BLaER1 (cell line): ENCODE data around the gene CLEC18A.
"Not testable (repeated sequence)": the region's sequence is repeated elsewhere in the genome, so short reads cannot be mapped to it uniquely, and the experiment has no call there.

ENCODE experiments used
- H3K27ac ChIP-seq: shearing (Covaris generic); formaldehyde crosslinking; 2 replicates; pipeline ENCODE4 v1.8.1; 2022
- H3K27me3 ChIP-seq: shearing (Covaris generic); formaldehyde crosslinking; 2 replicates; pipeline ENCODE4 v1.8.1; 2022
- H3K36me3 ChIP-seq: shearing (Covaris generic); formaldehyde crosslinking; 2 replicates; pipeline ENCODE4 v1.8.1; 2022
- H3K4me1 ChIP-seq: shearing (Covaris generic); formaldehyde crosslinking; 2 replicates; pipeline ENCODE4 v1.8.1; 2022
- H3K4me2 ChIP-seq: shearing (Covaris generic); formaldehyde crosslinking; 2 replicates; pipeline ENCODE4 v1.8.1; 2022
- H3K4me3 ChIP-seq: shearing (Covaris generic); formaldehyde crosslinking; 2 replicates; pipeline ENCODE4 v1.8.1; 2022
- H3K9ac ChIP-seq: shearing (Covaris generic); formaldehyde crosslinking; 2 replicates; pipeline ENCODE4 v1.8.1; 2022
- H3K9me3 ChIP-seq: shearing (Covaris generic); formaldehyde crosslinking; 2 replicates; pipeline ENCODE4 v1.8.1; 2022
- H4K20me1 ChIP-seq: shearing (Covaris generic); formaldehyde crosslinking; 2 replicates; pipeline ENCODE4 v1.8.1; 2022
- Cebpa-rat ChIP-seq: shearing (Covaris generic); IDR thresholded peaks from 2 replicates; pipeline ENCODE4 v1.8.1; 2022

CLEC18A gene

DNA sequence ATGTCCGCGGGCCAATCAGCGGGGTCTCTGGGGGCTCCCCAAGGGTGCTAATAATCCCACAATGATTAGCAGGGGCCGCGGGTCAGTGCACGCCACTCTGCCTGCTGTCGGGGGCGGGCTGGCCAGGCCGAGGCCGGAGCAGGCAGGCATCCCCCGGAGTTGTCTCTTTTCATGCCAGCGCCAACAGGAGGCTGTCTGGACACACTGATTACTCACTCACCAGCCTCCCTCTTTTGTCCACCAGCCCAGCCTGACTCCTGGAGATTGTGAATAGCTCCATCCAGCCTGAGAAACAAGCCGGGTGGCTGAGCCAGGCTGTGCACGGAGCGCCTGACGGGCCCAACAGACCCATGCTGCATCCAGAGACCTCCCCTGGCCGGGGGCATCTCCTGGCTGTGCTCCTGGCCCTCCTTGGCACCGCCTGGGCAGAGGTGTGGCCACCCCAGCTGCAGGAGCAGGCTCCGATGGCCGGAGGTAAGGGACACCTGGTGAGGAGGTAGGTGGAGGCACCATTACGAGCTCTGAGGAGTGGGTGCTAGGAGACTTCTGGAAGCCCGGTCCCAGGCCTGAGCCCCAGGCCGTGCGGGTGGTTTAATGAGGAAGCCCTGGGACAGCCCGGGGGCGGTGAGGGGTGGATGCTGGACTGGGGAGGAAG, at the start of gene CLEC18A:
Gene CLEC18A (plus strand): TSS at position 318 of the 655 bp plus-strand sequence. CDS start 33 bp downstream, at position 351.
- H3K4me2 ChIP-seq, H3K4me3 ChIP-seq, H3K27me3 ChIP-seq, H3K9me3 ChIP-seq, H4K20me1 ChIP-seq, H3K9ac ChIP-seq, H3K36me3 ChIP-seq, H3K4me1 ChIP-seq, H3K27ac ChIP-seq: not testable (repeated sequence)

DNA sequence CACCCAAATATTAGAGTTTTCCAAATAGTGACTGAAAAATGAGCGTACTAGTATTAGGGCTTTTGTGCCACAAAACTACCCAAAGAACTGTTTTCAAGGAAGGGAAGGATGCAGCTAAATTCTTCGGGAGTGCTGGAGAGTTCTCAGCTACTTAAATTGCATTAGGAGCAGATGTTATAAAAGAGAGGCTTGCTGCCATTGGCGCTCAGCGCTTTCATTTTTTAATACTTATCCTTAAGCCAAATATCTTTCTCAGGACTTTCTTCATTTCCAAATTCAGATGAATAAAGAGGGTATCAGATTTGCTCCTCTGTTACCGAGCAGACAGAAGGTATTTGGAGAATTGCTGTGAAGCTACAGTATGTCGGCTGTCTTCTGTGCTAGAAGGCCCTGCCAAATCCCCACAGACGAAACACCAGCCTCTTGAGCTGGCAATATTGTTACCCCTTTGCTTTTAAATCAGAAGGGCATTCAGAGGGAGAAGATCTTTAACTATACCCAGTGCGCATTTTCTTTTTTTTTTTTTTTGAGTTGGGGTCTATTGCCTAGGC, 47.2 kb upstream of the CLEC18A start:
- no peak overlapping the region for H3K4me3 ChIP-seq
- H3K4me1 ChIP-seq, result peaks cover 32% of the 10 kb centered on the region
- no peak overlapping the region for H3K9ac ChIP-seq
- TF ChIP-seq Cebpa-rat, result no peak
- H3K4me2 ChIP-seq, result no peak overlapping the region
- H3K36me3 ChIP-seq, result peaks cover 48% of the 10 kb centered on the region
- H4K20me1 ChIP-seq, result no peaks in the 10 kb centered on the region
- no peaks in the 10 kb centered on the region for H3K27me3 ChIP-seq
- H3K27ac ChIP-seq, result no peak overlapping the region
- H3K9me3 ChIP-seq, result peaks cover 24% of the 10 kb centered on the region

DNA sequence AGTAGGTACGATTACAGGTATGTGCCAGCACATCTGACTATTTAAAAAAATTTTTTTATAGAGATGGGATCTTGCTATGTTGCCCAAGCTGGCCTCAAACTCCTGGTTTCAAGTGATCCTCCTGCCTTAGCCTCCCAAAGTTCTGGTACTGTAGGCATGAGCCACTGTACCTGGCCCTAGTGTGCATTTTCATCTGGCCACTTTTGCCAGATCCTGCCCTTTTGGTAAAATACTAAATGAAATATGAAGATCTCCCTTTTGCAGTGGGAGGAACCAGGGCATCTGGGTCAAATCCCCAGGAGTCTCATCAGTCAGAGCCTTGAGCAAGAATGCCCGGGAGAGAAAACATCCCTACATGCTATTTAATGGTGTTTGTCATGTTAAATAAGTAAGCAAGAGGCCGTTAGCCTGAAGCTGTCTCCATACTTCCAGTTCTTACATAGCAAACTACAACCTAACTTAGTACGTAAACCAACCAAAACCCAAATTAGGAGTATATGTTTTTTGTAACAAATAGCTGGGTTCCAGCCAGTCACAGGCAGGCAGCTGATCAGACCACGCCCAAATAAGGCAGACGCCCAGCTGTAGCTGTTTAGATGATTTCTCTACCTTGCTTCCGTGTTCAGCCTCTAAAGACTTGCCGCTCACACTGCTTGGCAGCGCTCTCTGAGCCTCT, 46.5 kb upstream of the CLEC18A start:
- no peaks in the 10 kb centered on the region for H4K20me1 ChIP-seq
- TF ChIP-seq Cebpa-rat, result no peak
- H3K9me3 ChIP-seq, result peaks cover 29% of the 10 kb centered on the region
- H3K4me3 ChIP-seq, result no peak overlapping the region
- no peak overlapping the region for H3K4me2 ChIP-seq
- H3K27ac ChIP-seq, result no peak overlapping the region
- no peaks in the 10 kb centered on the region for H3K27me3 ChIP-seq
- H3K9ac ChIP-seq, result no peak overlapping the region
- peaks cover 39% of the 10 kb centered on the region for H3K4me1 ChIP-seq
- peaks cover 54% of the 10 kb centered on the region for H3K36me3 ChIP-seq

DNA sequence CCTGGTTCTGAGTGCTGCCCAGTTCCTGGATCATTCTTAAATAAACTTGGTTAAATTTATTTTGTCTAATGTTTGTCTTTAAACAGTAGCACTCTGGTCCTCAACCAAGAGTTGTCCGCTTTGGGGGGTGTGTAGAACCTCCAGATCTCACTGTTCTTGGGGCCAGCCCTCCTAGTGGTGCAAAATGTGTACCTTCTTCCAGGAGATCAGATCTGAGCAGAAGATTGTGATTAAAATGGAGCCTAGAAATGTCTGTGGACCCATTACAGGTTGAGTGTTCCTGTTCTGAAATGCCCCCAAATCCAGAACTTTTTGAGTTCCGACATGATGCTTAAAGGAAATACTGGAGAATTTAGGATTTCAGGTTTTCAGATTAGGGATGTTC, 46.0 kb upstream of the CLEC18A start:
- H3K36me3 ChIP-seq, result peaks cover 54% of the 10 kb centered on the region
- H3K9ac ChIP-seq, result no peak overlapping the region
- no peak overlapping the region for H3K4me2 ChIP-seq
- H3K27me3 ChIP-seq, result no peaks in the 10 kb centered on the region
- no peak overlapping the region for H3K4me3 ChIP-seq
- peaks cover 45% of the 10 kb centered on the region for H3K4me1 ChIP-seq
- H3K9me3 ChIP-seq, result peaks cover 29% of the 10 kb centered on the region
- no peaks in the 10 kb centered on the region for H4K20me1 ChIP-seq
- TF ChIP-seq Cebpa-rat, result no peak
- H3K27ac ChIP-seq, result no peak overlapping the region

DNA sequence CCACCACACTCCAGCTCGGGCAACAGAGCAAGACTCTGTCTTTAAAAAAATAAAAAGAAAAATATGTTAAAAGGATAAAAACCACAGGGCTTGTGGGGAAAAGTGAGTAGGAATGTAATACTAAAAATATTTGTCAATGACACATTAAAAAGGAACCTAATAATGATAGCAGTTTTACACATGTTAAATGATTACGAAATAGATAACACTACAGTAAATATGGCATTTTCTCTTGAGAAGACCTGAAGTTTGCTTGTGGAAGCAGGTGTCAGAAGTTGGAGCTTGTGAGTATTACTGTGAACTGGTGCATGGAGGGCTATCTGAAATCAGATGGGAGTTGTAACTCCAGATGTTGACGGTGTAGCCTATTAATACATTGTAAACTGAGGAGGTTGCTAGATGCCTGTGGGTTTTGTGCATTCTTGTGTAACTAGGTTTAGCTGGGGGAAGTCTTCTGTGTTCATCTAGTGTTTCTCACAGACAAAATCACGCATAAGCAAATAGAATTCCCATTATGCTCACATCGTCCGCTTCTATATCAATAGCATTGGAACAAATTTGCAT, 44.2 kb upstream of the CLEC18A start:
- Histone ChIP-seq H3K9me3 (peaks cover 29% of the 10 kb centered on the region), H3K27me3 (no peaks in the 10 kb centered on the region), H3K4me1 (peaks cover 62% of the 10 kb centered on the region), H3K36me3 (peaks cover 48% of the 10 kb centered on the region), H3K4me2 (peak overlapping the region; percentile 59), H3K27ac (peak overlapping the region; percentile 59; the same call in 1 of the 2 replicates), H3K9ac (no peak overlapping the region), H3K4me3 (no peak overlapping the region), H4K20me1 (no peaks in the 10 kb centered on the region)
- peak; percentile 70; the same call in 1 of the 2 replicates for TF ChIP-seq Cebpa-rat

DNA sequence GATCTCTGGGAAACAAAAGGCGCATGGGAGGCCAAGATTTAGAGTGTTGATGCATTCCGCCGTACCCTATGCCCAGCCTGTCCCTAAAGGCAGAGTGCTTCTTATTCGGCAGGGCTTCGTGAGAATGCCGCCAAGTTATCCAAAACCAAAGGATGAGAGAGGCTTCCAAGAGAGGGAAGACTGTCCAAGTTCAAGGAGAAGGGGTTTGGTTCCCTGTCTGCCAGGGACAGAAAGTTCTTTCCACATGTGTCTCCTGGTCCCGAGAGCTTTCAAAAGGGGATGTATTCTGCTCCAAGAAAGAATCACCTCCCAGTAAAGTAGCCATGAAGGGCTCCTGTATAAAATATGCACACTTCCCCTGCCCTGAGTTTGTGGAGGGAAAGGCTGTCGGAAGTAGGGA, 42.1 kb upstream of the CLEC18A start:
- no peaks in the 10 kb centered on the region for H3K27me3 ChIP-seq
- H3K4me3 ChIP-seq, result no peak overlapping the region
- H3K4me2 ChIP-seq, result peak overlapping the region; percentile 59
- H3K9me3 ChIP-seq, result peaks cover 29% of the 10 kb centered on the region
- H3K36me3 ChIP-seq, result peaks cover 32% of the 10 kb centered on the region
- TF ChIP-seq Cebpa-rat, result no peak
- peak overlapping the region; percentile 49; the same call in 1 of the 2 replicates for H3K27ac ChIP-seq
- peaks cover 64% of the 10 kb centered on the region for H3K4me1 ChIP-seq
- H3K9ac ChIP-seq, result no peak overlapping the region
- no peaks in the 10 kb centered on the region for H4K20me1 ChIP-seq

DNA sequence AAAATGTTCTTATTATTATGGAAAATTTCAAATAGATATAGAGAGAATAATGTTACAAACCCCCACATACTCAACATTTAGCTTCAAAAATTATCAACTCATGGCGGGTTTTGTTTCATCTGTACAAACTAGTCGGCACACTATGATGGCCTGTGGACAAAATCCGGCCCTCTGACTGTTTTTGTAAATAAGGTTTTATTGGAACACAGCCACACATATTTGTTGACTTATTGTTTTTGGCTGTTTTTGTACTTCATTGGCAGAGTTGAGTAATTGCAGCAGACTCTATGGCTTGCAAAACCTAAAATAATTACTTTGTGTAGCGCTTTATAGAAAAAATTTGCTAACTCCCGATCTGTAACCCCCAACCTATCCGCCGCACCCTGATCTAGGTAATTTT, 41.4 kb upstream of the CLEC18A start:
- H3K27ac ChIP-seq, result no peak overlapping the region
- no peak overlapping the region for H3K9ac ChIP-seq
- H3K36me3 ChIP-seq, result peaks cover 27% of the 10 kb centered on the region
- H4K20me1 ChIP-seq, result no peaks in the 10 kb centered on the region
- H3K9me3 ChIP-seq, result peaks cover 25% of the 10 kb centered on the region
- peaks cover 64% of the 10 kb centered on the region for H3K4me1 ChIP-seq
- TF ChIP-seq Cebpa-rat, result no peak
- H3K27me3 ChIP-seq, result no peaks in the 10 kb centered on the region
- no peak overlapping the region for H3K4me3 ChIP-seq
- H3K4me2 ChIP-seq, result peak overlapping the region; percentile 62

DNA sequence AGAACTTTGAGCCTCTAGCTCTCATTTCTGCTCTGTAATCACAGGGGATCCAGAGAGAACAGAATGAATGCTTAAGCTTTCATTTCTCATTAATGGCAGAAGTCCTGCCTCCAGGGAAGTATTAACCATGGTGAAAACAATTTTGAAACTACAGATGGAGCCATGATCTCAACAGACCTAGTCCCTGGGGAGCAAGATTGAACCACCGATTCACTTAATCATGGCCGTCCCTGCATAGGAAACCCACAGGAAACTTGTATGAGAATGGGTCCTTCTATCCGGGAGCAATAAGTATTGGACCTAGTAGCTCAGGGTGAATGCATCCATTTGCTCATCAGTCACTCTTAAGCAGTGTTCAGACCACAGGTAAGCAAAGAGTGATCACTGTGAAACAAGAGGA, 40.2 kb upstream of the CLEC18A start:
- Histone ChIP-seq H3K36me3 (peaks cover 22% of the 10 kb centered on the region), H3K27me3 (no peaks in the 10 kb centered on the region), H3K4me3 (no peak overlapping the region), H4K20me1 (no peaks in the 10 kb centered on the region), H3K4me2 (peak overlapping the region; percentile 62), H3K27ac (peak overlapping the region; percentile 16; the same call in 1 of the 2 replicates), H3K9ac (0 out of 2 replicates have a peak overlapping the region, but pooled peaks have one; percentile 0), H3K9me3 (peaks cover 17% of the 10 kb centered on the region), H3K4me1 (peaks cover 61% of the 10 kb centered on the region)
- TF ChIP-seq Cebpa-rat, result no peak

DNA sequence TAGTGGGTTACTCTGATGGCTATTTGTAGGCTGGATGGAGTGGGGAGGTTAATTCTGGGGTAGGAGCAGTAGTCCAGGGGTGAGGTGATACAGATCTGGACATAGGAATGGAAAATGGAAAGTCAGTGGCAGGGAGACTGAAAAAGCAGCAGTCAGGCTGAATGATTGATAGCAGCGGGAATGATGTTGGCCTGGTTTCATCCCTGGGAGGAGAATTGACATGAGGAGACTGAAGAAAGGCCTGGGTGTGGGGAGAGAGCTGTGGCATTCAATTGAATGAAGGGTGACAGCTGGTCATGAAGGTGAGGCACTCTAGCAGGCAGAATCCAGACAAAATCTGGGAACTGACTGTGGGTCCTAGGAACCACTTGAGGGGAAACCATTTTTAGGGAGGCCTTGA, 34.7 kb upstream of the CLEC18A start:
- H3K4me2 ChIP-seq, result no peak overlapping the region
- no peak overlapping the region for H3K4me3 ChIP-seq
- H3K9ac ChIP-seq, result no peak overlapping the region
- H3K4me1 ChIP-seq, result peaks cover 6% of the 10 kb centered on the region
- H3K27ac ChIP-seq, result no peak overlapping the region
- peaks cover 9% of the 10 kb centered on the region; the same call in 1 of the 2 replicates for H3K36me3 ChIP-seq
- no peaks in the 10 kb centered on the region for H4K20me1 ChIP-seq
- H3K9me3 ChIP-seq, result no peaks in the 10 kb centered on the region
- no peak for TF ChIP-seq Cebpa-rat
- no peaks in the 10 kb centered on the region for H3K27me3 ChIP-seq

DNA sequence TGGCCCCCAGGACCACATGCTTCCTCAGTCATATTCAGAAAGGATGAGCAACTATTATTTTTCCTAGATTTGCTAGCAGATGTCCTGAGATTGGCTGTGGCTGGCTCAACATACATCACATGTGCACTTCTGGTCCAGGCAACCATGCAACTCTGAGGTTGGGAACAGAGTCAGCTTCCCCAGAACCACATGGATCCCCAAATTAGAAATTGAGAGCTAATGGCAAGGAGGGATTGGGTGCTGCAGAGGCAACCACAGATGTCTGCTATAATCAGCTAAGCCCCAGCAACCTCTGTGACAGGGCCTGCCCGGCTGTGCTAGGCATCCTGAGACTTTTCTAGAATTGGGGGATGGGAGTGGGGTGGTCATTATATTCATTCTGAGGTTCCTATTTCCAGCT, 33.8 kb upstream of the CLEC18A start:
- Histone ChIP-seq H4K20me1 (no peaks in the 10 kb centered on the region), H3K9ac (no peak overlapping the region), H3K27me3 (no peaks in the 10 kb centered on the region), H3K4me2 (no peak overlapping the region), H3K36me3 (peaks cover 9% of the 10 kb centered on the region; the same call in 1 of the 2 replicates), H3K9me3 (no peaks in the 10 kb centered on the region), H3K27ac (no peak overlapping the region), H3K4me3 (no peak overlapping the region), H3K4me1 (peaks cover 5% of the 10 kb centered on the region)
- TF ChIP-seq Cebpa-rat, result no peak
